Inflammatory macrophage treated with lipopolysaccharide for 1 hour (primary cell): ENCODE data around the gene LRRC37B.
A peak's percentile ranks its signal among the peaks of the same experiment; 100 is the strongest.
"Not testable (repeated sequence)": the region's sequence is repeated elsewhere in the genome, so short reads cannot be mapped to it uniquely, and the experiment has no call there.

ENCODE experiments used
- DNase-seq, 2 donors: peaks; one replicate each; pipeline ENCODE4 v3.0.0-alpha.2; 2020 to 2022

Gene LRRC37B

DNA sequence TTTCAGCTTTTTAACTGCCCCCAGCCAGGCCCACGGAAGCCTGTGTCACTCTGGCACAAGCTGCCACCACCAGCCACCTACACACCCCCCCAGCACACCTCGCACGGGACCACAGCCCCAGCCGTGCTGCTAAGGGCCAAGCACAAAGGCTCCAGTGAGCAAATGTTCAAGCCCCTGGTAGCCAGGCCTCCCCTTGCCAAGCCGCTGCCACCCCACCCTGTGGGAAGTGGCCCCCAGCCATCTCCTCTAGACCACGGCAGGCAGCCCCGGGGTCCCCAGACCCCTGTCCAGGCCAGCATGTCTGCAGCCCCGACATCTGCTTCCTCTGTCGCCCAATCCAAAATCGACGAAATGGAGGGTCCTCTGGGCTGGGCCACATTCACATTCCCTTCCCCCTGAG, 35.1 kb downstream of the LRRC37B start:
- not testable (repeated sequence) for DNase-seq

DNA sequence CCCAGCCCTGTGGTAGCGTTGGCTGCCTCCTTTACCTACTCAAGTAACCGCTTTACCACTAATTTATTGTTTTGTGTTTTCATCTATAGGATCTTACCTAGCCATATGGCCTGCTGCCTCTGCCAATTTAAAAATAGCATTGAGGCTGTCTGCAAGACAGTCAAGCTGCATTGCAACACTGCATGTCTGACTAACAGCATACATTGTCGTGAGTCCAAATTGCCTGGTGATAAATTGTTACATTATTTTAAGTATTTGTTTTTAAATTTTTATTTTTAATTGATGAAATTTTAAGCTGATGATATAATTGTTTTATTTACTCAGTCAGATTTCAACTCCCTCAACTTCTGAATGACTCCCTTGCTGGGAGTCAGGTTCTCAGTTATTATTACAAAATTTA, 38.4 kb downstream of the LRRC37B start:
- not testable (repeated sequence) for DNase-seq

- not testable (repeated sequence) for DNase-seq
These were observed 40.5 kb downstream of the LRRC37B start for GRCh38 chr17:32047663-32048062.

DNA sequence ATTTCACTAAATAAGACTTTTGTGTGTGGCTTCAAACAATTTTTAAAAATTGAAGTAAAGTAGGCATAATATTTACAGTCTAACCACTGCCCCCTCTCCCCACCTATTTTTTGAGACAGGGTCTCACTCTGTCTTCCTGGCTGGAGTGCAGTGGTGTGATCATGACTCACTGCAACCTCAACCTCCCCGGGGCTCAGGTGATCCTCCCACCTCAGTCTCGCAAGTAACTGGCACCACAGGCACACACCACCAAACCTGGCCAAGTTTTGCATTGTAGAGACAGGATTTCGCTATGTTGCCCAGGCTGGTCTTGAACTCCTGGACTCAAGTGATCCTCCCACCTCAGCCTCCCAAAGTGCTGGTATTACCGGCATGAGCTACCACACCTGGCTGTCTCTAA, 47.8 kb downstream of the LRRC37B start:
- not testable (repeated sequence) for DNase-seq

DNA sequence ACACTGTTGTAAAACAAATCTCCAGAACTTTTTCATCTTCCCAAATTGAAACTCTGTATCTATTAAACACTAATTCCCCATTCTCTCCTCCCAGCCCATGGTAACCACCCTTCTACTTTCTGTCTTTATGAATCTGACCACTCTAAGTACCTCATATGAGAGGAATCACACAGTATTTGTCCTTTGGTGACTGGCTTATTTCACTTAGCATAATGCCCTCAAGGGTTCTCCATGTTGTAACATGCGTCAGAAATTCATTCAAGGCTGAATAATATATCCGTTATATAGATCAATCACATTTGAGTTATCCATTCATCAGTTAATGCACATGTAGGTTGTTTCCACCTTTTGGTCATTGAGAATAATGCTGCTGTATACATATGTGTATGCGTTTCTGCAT, 48.2 kb downstream of the LRRC37B start:
- DNase-seq: not testable (repeated sequence)

DNA sequence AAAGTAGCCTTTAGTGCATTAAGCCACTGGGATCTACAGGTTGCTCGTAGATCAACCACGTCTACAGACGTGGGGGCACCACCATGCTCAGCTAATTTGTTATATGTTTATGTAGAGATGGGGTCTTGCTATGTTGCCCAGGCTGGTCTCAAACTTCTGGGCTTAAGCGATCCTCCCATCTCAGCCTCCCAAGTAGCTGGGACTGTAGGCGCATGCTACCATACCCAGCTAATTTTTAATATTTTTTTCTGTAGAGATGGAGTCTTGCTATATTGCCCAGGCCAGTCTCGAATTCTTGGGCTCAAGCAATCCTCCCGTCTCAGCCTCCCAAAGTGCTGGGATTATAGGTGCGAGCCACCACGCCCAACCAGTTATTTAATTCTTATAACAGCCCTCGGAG, 49.3 kb downstream of the LRRC37B start:
- not testable (repeated sequence) for DNase-seq

GRCh38 chr17:32057460-32058105, 50.4 kb downstream of the LRRC37B start:
- DNase-seq: not testable (repeated sequence)

GRCh38 chr17:32060695-32061094, 53.5 kb downstream of the LRRC37B start:
- DNase-seq: not testable (repeated sequence)

GRCh38 chr17:32061840-32062239, 54.7 kb downstream of the LRRC37B start:
- not testable (repeated sequence) for DNase-seq

DNA sequence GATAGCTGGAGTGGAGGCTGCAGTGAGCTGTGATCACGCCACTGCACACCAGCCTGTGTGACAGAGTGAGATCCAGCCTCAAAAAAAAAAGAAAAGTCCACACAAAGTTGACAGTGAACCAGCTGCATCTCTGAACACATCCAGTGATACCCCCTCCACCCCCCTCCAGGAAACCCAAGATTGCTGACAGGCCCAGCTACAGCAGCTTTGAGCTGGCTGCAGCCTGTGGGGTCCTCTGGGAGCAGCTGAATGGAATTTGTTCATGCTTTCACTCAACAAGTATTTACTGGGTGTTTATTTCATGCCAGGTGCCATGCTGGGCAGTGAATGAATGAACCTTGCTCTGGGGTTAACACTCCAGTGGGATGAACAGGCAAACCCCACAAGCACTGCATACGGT, 56.9 kb downstream of the LRRC37B start:
- DNase-seq: not testable (repeated sequence)

GRCh38 chr17:32066123-32066680, 59.0 kb downstream of the LRRC37B start:
- DNase-seq: not testable (repeated sequence)

DNA sequence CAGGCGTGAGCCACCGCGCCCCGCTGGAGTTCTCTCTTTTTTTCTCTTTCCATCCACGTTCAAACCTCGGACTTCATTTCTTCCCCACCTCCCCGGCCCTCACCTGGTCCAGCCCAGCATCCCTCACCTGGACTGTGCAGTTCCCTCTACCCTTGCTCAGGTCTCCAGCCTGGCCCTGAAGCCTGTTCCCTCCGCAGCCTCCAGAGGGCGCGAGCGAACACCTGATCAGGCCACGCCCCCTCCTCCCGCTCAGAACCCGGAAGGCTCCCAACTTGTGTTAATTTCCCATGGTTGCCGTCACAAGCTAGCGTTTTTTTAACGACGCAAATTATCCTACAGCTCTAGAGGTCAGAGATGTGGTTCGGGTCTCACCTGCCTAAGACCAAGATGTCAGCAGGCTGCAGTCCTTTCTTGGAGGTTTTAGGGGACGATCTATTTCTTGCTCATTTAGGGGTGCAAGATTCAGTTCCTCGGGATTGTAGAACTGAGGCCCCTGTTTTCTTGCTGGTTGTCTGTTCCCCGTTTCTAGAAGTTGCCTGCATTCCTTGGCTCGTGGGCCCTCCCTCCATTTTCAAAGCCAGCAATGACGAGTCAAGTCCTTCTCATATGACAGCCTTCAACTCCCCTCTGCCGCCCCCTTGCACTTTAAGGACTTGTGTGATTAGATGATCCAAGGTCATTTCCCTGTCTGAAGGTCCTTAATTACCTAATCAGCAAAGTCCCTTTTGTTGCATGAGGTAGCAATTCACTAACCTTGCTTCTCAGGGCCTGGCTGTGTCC, 59.9 kb downstream of the LRRC37B start:
- not testable (repeated sequence) for DNase-seq

DNA sequence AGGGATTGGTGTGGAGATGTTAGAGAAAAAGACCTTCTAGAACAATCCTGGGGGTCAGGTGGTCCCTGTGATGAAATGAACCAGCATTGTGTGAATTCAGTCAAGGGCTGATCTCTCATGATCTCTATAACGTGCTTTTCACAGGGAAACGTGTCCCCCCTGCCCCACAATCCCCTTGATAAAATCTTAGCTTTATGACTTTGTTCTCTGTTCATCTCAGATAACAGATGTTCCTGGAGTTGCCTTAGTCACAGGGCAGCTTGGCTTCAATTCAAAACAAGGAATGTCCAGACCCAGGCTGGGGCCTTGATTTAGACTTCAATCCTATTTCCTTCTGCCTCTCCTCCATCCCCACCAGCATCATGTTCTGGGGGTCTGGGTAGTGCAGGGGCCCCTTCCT, 61.9 kb downstream of the LRRC37B start:
- DNase-seq: not testable (repeated sequence)

- DNase-seq: not testable (repeated sequence)
These were observed 64.8 kb downstream of the LRRC37B start for GRCh38 chr17:32071961-32072360.

- DNase-seq: not testable (repeated sequence)
These were observed 65.9 kb downstream of the LRRC37B start for GRCh38 chr17:32073131-32073530.

GRCh38 chr17:32079753-32080152, 72.6 kb downstream of the LRRC37B start:
- peak; percentile 60 to 70 for DNase-seq

DNA sequence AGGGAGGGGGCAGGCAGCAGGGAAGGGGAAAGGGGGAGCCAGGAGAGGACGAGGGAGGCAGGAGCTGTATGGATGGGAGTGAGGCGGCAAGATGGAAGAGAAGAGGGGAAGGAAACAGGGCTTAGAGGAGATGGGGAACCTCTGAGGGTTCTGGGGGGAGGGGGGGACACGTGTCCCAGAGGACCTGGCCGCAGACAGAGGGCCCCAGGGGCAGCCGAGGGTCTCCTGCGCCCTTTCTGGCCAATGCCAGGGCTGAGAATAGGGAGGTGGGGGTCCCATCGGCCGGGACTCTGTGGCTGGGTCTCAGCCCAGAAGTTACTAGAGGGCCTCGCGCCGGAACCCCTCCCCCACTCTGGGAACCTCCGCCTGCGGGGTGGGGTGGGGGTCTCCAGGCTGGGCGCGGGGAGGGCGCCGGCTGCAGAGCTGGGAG, 76.4 kb downstream of the LRRC37B start:
- not testable (repeated sequence) for DNase-seq

- not testable (repeated sequence) for DNase-seq
These were observed 77.1 kb downstream of the LRRC37B start for GRCh38 chr17:32084003-32084941.

GRCh38 chr17:32084942-32085829, 78.0 kb downstream of the LRRC37B start:
- DNase-seq: not testable (repeated sequence)

DNA sequence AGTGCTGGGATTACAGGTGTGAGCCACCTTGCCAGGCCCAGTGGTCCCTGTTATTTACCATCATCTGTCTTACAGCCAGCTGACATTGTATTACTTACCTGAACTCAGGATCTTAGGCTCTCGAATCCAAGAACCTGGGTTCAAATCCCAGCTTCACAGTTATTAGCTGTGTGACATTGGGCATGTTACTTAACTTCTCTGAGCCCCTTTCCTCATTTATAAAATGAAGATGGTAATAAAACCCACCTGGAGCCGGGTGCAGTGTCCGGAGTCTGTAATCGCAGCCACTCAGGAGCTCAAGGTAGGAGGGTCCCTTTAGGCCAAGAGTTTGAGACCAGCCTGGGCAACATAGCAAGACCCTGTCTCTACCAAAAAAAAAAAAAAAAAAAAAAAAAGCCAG, 79.7 kb downstream of the LRRC37B start:
- DNase-seq: not testable (repeated sequence)

DNA sequence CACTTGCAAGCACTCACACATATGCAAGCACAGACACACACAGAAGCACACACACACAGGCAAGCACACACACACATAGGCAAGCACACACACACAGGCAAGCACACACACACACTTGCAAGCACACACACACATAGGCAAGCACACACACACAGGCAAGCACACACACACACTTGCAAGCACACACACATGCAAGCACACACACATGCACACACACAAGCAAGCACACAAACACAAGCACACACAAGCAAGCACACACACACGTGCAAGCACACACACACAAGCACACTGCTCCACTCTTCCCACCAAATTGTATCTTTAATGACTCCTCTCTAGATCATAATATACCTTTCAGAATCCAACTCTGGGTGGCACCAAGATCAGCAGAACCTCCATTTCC, 84.9 kb downstream of the LRRC37B start:
- not testable (repeated sequence) for DNase-seq

DNA sequence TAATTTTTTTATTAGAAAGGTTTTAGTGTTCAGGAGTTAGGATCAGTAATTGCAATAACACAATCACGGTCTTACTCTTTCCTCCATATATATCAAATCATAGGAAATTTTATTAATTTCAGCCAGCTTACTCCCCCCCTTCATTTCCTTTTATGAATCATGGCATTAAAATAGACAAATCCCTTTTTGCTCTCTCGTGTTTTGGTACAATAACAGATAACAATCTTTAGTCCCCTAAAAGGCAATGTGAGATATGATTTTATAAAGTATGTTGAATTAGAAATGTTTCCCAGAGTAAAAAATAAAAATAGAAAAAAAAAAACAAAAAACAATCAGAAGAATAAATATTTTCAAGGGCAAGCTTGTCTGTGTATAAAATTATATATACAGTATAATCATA, 92.5 kb downstream of the LRRC37B start:
- no peak for DNase-seq
